ENCODE measurements around the gene AQP1.

DNA sequence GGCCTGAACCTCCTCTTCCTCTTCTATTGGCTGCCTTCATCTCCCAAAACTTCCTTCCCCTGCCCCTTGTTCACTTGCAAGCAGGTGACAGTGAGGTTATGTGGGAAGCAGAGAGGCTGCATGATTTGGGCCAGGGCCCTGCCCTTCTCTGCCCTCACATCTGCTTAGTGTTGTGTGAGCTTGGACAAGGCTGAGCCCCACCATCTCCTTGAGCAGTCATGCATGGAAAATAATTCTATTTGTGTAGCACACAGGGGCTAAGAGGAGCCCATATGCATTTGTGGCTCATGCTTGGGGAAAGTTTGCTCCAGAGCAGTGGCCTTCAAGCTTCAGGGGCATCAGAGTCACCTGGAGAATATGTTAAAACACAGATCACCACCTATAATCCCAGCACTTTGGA, 26.8 kb upstream of the AQP1 start:
- no peak for TF ChIP-seq EZH2 (IDR thresholded peaks at IDR 0.05; ENCODE audit: insufficient read depth, poor library complexity, severe bottlenecking)
- TF ChIP-seq EZH2phosphoT487 (IDR thresholded peaks at IDR 0.05; ENCODE audit: insufficient read depth, low read depth), result no peak
